GM19023 (cell line): Measurements from ENCODE around the gene THRB.

Experiments used
- ATAC-seq: cut with Tn5 transposase; IDR thresholded peaks from one replicate; pipeline ENCODE4 v1.9.1; 2021; ENCODE audit warnings: mild to moderate bottlenecking, moderate library complexity; ENCODE audit not compliant: unreplicated experiment

Gene THRB

DNA sequence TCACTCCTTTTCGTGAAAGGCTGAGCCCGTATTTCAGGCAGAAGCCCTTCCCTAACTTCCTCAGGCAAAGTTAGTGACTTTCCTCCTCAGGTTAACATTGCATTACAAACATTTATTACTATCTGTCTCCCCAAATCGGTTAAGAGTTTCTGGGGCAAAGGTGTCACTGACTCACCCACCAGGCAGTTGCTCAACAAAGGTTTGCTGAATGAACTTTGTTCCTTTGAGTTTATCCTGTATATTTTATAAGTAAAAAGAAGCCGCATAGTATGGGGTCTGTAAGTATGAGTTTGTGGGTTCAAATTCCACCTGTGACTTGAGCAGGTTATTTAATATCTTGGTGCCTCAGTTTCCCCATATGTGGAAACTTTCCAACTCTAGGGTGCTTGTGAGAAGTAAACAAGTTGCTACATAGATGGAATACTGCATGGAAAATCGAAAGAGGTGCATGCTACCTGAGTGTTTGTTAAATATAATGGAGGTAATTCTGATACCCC lies 177.7 kb downstream of the THRB start:
- ATAC-seq, result no peak

GRCh38 chr3:24315971-24316370 lies 178.7 kb downstream of the THRB start:
- no peak for ATAC-seq

- no peak for ATAC-seq
Observed at GRCh38 chr3:24315356-24315755, 179.3 kb downstream of the THRB start.

GRCh38 chr3:24311881-24312280 lies 182.8 kb downstream of the THRB start:
- ATAC-seq, result no peak

- ATAC-seq, result no peak
Observed at GRCh38 chr3:24310887-24311286, 183.8 kb downstream of the THRB start.

DNA sequence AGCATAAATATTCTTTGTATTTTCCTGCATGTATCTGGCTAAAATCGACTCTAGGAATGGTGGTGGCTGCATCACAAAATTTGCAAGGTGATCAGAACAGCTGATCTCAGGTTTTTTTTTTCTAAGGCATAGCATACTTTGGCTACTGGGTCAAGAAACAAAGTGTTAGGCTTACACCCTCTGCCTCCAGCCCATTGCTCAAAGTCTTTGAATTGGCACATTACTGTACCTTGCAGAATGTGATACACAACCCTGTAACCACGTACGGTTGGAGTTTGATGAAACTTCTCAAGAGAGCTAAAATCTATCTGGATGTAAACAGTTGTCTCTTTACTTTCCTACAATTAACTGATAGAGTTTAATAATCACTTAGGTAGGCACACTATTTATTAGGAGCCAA lies 188.1 kb downstream of the THRB start:
- ATAC-seq, result no peak

DNA sequence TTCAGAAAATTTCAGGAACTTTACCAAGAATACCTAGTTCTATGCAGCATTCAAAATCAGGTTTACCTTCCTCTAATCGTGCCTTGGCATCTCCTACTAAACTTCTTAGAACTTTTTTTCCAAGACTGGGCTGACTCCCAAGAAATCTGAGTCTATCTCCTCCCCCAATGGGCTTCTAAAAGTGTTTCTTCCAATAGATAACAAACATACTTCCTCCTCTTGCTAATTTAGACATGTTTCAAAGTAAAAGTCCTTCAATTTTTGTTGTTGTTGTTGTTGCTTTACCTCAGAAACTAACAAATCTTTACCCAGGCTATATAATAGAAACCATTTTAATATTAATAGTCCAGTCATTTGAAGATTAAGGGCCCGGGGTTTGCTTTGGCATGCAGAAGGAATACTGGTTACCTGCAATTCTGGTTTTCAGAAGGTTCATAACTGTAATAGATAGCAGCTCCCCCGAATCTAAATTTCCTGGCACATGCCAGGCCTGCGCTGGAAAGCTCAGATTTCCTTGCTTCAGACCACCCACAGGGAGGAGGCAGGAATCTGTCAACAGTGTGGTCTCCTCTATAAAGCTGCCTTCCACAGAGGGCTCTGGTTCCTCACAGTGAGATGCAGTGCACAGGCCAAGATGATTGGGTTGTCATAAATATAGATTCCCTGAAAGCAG lies 188.7 kb downstream of the THRB start:
- ATAC-seq, result no peak

- no peak for ATAC-seq
Observed at GRCh38 chr3:24303057-24303754, 191.4 kb downstream of the THRB start.

DNA sequence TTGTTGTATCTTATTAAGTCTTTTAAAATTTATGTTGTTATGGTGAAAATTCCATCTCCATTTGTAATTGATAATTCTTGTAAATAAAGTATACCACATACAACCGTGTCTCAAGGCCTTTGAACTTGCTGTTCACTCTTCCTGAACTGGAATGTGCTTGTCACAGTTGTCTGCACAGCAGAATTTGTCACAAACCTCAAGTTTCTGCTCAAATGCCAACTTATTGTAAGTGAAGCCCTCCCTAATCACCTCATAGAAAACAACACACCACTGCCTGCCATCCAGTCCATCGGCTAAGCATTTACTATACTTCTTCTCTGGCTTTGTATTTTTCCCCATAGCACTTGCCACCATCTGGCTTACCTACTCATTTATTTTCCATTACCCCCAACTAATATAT lies 192.3 kb downstream of the THRB start:
- no peak for ATAC-seq

DNA sequence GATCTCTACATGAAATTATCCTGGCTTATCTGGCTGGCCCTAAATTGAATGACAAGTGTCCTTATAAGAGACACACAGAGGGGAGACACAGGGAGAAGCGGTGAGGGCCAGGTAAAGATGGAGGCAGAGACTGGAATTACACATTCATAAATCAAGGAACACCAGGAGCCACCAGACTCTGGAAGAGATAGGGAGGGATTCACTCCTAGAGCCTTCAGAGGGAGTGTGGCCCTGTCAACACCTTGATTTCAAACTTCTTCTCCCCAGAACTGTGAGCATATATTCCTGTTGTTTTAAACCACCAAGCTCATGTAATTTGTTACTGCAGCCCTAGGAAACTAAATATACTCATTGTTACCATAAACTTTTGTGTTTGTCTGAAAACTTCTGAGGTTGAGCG lies 193.7 kb downstream of the THRB start:
- ATAC-seq, result no peak

DNA sequence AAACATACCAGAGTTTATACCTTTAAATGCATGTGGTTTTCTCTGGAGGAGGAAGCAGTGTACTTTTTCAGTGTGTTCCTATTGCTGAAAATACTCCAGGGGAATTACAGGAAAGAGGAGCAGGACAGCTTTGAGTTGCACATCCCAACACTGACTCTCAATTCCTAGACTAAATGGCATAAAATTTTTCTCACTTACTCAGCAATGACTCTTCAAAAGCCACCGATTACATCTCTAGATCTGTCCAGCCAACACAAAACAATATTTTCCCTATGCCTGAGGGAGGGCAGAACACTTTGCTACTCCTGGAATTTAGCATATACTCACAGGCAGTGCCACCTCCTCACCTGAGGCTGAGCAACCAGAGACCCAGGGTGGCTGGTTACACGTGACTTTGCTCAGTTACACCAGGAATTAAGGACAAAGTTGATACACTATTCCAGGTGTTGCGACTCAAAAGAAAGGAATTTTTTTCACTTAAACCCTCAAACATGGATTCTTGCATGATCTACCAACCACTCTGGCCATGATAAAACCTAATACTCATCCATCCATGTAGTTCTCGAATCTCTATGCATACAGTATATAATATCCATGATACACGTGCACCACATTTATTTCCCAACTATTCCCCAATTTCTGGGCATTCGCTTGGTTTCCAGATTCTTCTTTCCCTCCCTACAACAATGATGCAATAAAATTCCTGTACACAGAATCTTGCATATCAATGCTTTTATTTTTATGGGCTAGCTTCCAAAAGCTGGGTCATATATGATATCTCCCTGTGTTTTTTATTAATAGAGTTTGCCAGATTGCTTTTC lies 194.6 kb downstream of the THRB start:
- no peak for ATAC-seq

GRCh38 chr3:24299246-24299805 lies 195.3 kb downstream of the THRB start:
- ATAC-seq, result no peak

DNA sequence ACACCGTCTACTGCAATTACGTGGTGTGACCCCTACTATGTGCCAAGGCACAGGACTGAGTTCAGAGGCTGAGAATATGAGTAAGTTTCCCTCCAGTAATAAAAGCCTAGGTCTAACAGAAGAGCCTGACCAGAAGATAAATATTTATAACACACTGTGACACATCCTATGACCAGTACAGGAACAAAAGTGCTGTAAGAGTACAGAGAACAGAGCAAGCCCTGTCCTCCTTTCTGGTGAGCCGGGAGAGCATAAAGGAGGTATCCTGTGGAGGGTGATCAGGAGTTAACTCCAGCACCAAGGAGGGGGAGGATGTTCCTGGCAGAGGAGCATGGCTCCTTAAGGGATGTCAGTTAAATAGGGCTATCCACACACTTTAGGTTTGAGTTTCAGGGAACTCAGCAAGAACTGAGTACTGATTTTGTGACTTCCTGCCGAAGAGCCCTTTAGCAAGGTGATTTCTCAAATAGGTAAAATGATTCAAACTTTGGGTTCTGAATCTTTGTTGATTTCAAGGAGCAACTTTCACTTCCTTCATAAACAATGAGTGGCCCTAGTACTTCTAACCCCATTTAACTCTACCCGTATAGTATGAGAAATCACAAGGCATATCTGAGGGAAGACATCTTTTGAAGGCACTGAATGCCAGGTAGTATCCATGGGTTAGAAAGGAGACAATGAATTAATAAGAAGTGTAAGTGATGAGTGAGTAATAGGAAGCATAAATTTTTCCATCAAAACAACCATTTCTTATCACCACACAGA lies 198.0 kb downstream of the THRB start:
- no peak for ATAC-seq

GRCh38 chr3:24294150-24294549 lies 200.5 kb downstream of the THRB start:
- no peak for ATAC-seq

GRCh38 chr3:24291646-24292045 lies 203.0 kb downstream of the THRB start:
- ATAC-seq, result no peak

GRCh38 chr3:24290596-24290995 lies 204.1 kb downstream of the THRB start:
- ATAC-seq, result no peak

DNA sequence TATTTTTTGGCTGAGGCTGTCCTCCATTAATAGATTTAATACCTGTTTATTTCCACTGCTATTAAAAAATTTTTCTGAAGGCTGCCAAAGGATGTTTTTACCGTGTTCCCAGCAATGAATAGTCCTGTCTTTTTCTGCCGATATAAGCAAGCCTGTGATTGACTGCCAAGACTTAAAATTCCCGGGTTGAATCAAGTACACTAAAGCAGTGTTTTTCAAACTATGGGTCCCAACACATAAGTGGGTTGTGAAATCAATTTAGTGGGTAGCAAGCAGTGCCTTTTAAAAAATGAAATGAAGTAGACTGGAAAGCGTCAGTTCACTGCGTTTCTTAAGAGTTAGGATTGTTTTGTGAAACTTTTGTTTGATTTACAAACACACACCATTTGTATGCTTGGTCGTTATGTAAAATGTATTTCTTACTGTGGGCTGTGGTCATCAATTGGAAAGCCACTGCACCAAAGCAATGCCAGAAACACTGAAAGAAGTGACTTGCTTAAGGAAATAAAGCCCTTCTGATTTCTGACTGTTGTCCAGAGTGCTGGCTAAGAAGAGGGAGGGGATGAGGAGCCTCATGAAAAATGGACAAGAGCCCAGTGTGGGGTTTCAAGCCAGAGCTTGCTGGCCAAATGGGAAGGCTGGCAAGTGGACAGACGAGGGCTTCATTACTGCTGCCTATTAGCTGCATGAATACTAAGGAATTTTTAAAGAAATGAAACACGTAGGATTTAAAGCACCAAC lies 206.0 kb downstream of the THRB start:
- no peak for ATAC-seq

- no peak for ATAC-seq
Observed at GRCh38 chr3:24287755-24288450, 206.7 kb downstream of the THRB start.

DNA sequence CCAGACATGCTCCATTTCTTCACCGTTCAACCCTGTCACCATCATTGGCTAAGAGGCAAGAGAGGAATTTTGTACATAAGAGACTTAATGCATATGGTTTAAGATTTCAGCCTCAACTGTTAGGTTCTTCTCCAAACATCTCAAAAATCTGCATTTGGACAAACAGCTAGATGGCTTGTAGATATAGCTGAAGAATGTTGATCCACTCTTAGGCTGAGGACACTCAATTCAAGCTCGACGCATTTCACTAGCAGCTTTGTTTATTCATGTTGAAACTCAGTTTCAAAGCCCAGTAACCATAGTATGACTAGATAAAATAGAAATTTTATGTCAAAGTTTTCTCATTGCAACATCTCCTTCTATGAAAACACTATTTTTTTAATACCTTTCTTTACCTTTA lies 208.2 kb downstream of the THRB start:
- ATAC-seq, result no peak
